Suppressor macrophage treated with lipopolysaccharide for 4 hours (primary cell): ENCODE data around the gene ARMC2.
"Not testable (repeated sequence)": the region's sequence is repeated elsewhere in the genome, so short reads cannot be mapped to it uniquely, and the experiment has no call there.

Source experiments
- DNase-seq: peaks from one replicate; pipeline ENCODE4 v3.0.0-alpha.2; 2020

The ARMC2 gene

DNA sequence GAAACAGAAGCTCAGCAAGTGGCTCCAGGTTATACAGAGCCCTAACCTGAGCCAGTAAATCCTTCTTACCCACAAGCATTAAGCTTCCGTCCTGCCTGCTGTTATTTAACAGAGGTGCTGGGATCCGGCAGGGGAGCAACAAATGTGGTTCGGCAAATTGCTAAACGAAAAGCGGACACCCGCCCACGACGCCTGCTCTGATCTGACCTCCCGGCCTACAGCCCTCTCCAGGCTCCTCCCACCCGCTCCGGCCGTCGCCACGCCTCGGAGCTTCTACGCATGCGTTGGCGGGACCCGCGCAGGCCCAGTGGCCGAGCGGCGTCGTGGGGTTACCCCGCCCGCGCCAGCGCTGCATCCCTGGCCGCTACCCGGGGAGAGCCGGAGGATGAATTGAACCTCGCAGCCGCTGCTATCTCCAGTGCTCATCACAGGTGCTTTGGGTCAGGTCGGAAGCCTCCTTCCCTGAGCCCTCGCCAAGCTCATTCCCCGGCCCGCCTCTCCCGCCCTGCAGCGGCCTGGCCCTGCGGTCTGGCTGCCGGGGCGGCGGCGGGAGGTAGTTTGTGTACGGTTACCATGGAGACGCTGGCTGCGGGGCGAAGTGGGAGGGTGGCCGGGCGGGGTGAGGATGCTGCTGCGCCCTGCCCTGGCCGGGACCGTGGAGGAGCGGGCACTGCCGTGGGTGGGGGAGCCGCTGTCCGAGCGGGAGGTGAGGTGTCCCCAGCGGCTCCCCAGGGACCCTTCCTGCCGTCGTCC, at the start of gene ARMC2:
TSS of gene ARMC2 (plus strand) at position 307 of the 753 bp plus-strand sequence. CDS start 5,846 bp downstream, outside the sequence.
- peak; percentile 98 for DNase-seq

DNA sequence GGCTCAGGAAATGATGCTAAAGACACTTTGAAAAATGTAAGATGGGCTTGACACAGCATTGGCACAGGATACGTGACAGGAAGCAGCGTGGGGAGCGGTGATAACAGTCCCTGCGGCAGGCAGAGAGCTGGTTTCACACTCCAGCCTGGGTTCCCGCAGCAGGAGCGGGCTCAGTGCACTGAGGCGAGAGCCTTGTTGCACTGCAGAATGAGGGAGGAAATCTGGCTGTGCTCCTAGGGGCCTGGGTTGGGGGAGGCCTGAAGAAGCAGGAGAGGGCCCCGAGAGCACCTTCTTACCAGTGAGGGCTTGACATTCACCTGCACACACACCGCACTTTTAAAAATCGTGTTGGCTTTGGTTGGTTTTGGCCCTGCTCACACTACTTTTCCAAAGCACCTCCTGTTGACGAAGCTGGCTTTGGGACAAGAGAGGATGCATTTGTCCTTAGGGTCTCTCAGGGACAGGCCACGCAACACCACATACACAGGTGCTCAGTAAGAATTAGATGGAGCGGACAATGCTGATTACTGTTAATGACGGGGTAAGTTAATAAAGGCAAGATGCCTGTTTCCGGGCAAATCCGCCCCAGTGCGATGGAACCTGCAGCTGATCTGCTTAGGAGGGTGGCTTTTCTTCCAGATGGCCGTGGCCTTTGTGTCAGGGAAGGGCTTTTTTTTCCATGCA, 49.4 kb upstream of the ARMC2 start:
- peak; percentile 37 for DNase-seq

- DNase-seq: no peak
Observed at GRCh38 chr6:108799354-108799717, 48.9 kb upstream of the ARMC2 start.

- DNase-seq: no peak
Observed at GRCh38 chr6:108799791-108800190, 48.4 kb upstream of the ARMC2 start.

DNA sequence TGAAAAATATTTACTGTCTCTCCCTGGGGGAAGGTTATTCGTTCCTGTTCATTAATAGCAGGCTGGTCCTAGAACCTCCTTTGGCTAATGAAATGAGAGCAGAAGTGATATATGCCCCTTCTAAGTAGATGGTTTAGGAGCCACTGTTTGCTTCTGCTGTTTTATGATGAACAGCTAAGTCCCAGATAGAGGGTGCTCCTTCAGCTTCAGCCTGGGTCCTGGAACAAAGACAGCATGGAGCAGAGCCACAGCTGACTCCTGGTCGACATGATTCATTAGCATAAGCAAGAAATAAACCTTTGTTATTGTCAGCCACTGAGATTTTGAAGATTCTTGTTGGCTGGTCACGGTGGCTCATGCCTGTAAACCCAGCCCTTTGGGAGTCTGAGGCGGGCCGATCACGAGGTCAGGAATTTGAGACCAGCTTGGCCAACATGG, 47.8 kb upstream of the ARMC2 start:
- DNase-seq: no peak

GRCh38 chr6:108801366-108801765, 46.9 kb upstream of the ARMC2 start:
- peak; percentile 56 for DNase-seq

DNA sequence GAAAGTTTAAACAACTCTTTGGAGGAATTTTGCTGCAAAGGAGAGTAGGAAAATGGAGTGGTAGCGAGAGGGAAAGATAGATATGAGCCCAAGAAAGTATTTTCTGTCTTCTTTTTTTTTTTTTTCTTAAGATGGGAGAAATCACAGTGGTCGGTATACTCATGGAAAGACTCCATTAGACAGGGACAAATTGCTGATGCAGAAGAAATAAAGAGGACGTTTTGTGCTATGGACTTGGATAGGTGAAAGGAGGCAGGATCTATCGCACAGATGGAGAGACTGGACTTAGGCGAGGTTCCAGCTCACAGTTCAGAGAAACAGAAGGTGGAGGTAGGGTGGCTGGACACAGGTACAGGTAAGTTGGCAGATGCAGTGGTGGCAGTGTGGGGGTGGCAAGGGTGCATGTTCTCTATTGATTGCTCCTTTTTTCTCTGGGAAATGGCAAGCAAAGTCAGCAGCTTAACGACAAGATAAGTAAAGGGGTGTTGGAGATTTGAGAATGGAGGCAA, 44.2 kb upstream of the ARMC2 start:
- no peak for DNase-seq

GRCh38 chr6:108804956-108805355, 43.3 kb upstream of the ARMC2 start:
- no peak for DNase-seq

GRCh38 chr6:108805611-108806167, 42.5 kb upstream of the ARMC2 start:
- peak; percentile 50 for DNase-seq

- no peak for DNase-seq
Observed at GRCh38 chr6:108806171-108806570, 42.1 kb upstream of the ARMC2 start.

GRCh38 chr6:108806665-108807064, 41.6 kb upstream of the ARMC2 start:
- no peak for DNase-seq

GRCh38 chr6:108807928-108808327, 40.3 kb upstream of the ARMC2 start:
- no peak for DNase-seq

DNA sequence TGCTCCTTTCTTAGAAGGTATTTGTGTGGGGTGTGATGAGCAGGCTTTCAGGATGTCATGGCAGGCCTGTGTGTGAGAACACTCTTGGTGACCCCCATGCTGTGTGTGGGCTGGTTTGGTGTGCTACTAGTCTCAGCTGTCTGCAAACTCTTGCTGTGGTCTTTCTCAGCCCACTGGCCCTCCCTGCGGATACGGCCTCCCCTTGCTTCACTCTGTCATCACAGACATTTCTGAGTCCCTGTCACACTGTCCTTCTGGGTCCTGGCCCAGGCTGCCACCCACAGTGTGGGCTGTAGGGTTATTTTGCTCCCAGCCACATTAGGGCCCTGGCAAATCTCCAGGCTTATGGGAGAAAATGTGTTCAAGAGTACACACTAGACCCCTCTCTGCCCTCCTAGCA, 39.0 kb upstream of the ARMC2 start:
- no peak for DNase-seq

DNA sequence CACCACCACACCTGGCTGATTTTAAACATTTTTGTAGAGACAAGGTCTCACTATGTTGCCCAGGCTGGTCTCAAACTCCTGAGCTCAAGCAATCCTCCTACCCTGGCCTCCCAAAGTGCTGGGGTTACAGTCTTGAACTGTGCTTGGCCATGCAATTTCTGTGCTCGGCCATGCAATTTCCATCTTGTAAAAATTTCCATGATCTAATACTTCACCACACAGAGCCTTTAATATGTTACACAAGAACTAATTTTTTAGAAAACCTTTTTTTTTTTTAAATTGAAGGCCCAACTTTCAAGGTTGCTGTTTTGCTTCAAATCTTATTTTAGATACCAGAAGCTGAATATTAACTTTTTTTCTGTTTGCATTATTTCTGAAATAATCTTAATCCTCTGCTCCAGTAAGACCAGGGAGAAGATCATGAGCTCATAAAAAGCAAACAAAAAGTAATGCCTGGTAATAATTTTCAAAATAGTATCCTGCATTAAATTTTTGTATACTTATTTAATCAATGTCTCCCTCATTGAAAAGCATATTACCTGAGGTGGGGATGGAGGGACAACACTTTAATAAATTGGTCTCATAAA, 38.1 kb upstream of the ARMC2 start:
- no peak for DNase-seq

DNA sequence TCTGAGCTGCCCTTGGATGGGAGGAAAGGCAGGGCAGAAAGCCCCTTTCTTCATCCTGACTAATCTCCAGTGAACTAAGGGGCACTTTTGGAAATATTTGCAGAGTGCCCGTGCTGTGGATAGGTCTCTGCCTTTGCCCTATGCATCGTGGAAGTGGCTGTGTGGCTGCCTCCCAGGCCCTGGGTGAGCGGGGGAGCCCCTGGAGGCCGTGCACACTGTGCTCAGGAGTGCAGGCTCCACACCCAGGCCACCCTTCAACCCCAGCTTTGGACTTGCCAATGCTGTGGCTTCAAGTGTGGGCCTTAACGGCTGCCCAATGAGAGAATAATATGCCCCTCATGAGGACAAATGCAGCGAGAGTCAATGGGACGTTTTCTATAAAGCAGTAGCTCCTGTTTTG, 36.7 kb upstream of the ARMC2 start:
- no peak for DNase-seq

DNA sequence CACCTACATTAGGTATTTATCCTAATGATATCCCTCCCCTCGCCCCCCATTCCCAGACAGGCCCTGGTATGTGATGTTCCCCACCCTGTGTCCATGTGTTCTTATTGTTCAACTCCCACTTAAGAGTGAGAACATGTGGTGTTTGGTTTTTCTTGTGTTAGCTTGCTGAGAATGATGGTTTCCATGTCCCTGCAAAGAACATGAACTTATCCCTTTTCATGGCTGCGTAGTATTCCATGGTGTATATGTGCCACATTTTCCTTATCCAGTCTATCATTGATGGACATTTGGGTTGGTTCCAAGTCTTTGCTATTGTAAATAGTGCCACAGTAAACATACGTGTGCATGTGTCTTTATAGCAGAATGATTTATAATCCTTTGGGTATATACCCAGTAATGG, 35.0 kb upstream of the ARMC2 start:
- DNase-seq: not testable (repeated sequence)

GRCh38 chr6:108817276-108817675, 30.9 kb upstream of the ARMC2 start:
- not testable (repeated sequence) for DNase-seq

- DNase-seq: no peak
Observed at GRCh38 chr6:108820006-108820405, 28.2 kb upstream of the ARMC2 start.

DNA sequence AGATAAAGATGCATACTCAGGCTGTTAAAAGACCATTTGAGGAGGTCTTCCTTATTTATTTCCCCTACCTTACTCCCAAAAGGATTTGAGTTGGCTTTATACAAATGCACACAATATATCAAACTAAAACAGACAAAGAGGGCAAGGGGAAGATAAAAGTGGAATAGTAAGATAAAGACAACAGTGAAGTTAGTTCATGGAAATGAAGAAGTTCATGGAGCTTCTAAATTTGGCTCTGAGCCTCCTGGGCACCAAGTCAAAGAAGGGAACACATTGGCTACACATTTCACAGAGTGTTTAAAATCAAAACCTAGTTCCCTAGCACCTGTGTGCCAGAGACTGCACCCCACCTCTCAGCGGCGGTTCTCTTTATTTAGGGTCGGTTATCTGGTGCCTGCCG, 25.8 kb upstream of the ARMC2 start:
- no peak for DNase-seq

DNA sequence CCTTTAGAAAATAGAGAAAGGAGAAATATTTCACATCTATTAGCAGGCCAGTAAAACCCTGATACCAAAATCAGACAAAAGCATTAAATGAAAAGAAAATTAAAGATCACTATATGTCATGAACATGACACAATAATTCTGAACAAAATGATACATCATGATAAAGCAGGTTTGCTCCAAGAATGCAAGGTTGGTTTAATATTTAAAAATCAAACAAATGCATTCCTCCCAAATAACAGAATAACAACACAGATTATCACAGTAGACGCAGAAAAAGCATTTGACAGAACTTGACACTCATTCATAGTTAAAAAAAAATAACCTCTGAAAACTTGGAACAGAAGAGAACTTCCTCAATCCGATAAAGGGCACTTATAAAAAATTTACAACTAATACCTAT, 22.9 kb upstream of the ARMC2 start:
- no peak for DNase-seq

DNA sequence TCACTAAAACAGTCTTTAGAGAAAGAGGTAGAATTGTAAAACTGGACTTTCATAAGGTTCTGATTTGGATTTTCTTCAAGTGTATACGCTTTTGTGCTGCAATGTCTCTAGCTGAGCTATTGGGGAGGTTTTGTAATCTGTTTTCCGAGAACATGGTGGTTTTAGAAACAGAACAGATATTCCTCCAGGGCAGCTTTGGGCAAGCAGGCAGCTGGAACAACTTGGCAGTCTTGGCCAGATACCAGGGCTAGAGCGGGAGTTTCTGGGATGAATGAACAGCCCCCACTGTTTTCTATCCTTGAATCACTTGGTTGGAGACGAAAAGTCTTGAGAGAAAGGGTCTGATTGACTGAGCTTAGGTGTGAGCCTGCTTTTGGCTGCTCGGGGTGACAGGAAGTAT, 17.1 kb upstream of the ARMC2 start:
- DNase-seq: no peak

DNA sequence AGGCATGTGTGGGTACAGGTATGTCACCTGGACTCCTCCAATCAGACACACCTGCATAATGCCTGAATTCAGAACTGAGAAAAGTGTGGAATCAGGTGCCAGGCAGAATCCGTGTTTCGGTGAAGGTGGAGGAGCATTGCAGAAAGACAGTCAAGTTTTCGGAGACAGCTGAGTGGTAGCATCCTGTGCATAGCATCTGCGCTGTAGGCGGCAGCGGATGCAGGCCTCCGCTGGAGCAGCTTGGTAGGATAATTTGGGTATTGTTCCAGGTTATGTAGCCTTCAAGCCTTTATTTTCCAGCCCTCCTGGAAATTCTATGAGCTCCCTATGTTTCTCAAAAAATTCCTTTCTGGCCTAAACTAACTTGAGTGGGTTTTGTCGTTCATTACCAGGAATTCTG, 15.5 kb upstream of the ARMC2 start:
- no peak for DNase-seq

- DNase-seq: peak; percentile 89
Observed at GRCh38 chr6:108835218-108835850, 12.9 kb upstream of the ARMC2 start.
